HG03457 (cell line): Measurements from ENCODE around the gene YWHAQ.

Source experiments
- ATAC-seq: cut with Tn5 transposase; IDR thresholded peaks from one replicate; pipeline ENCODE4 v1.9.1; 2021; ENCODE audit warnings: moderate number of reproducible peaks; ENCODE audit not compliant: unreplicated experiment

The YWHAQ gene

GRCh38 chr2:9655441-9656269 lies 24.9 kb upstream of the YWHAQ start:
- ATAC-seq, result no peak

GRCh38 chr2:9654452-9655100 lies 23.8 kb upstream of the YWHAQ start:
- ATAC-seq, result no peak

GRCh38 chr2:9653485-9654271 lies 22.9 kb upstream of the YWHAQ start:
- ATAC-seq, result no peak

GRCh38 chr2:9652898-9653479 lies 22.2 kb upstream of the YWHAQ start:
- ATAC-seq, result no peak

- no peak for ATAC-seq
These were observed 21.5 kb upstream of the YWHAQ start for GRCh38 chr2:9652267-9652666.

- no peak for ATAC-seq
These were observed 19.5 kb upstream of the YWHAQ start for GRCh38 chr2:9650119-9650821.

GRCh38 chr2:9649261-9649660 lies 18.5 kb upstream of the YWHAQ start:
- no peak for ATAC-seq

- no peak for ATAC-seq
These were observed 18.0 kb upstream of the YWHAQ start for GRCh38 chr2:9648821-9649220.

GRCh38 chr2:9647884-9648283 lies 17.1 kb upstream of the YWHAQ start:
- ATAC-seq, result no peak

GRCh38 chr2:9646196-9647030 lies 15.6 kb upstream of the YWHAQ start:
- ATAC-seq, result no peak

GRCh38 chr2:9644603-9645002 lies 13.8 kb upstream of the YWHAQ start:
- ATAC-seq, result no peak

GRCh38 chr2:9644021-9644420 lies 13.2 kb upstream of the YWHAQ start:
- no peak for ATAC-seq

- no peak for ATAC-seq
These were observed 10.8 kb upstream of the YWHAQ start for GRCh38 chr2:9641641-9642040.

GRCh38 chr2:9640403-9641104 lies 9.8 kb upstream of the YWHAQ start:
- no peak for ATAC-seq

GRCh38 chr2:9639740-9640343 lies 9.0 kb upstream of the YWHAQ start:
- no peak for ATAC-seq

- no peak for ATAC-seq
These were observed 8.3 kb upstream of the YWHAQ start for GRCh38 chr2:9639000-9639602.

GRCh38 chr2:9638532-9638931 lies 7.7 kb upstream of the YWHAQ start:
- no peak for ATAC-seq

- ATAC-seq, result no peak
These were observed 6.5 kb upstream of the YWHAQ start for GRCh38 chr2:9637330-9637729.
